Measurements from ENCODE around the gene ANKS3.
A peak's percentile ranks its signal among the peaks of the same experiment; 100 is the strongest.
"Not testable (repeated sequence)": the region's sequence is repeated elsewhere in the genome, so short reads cannot be mapped to it uniquely, and the experiment has no call there.

Gene ANKS3

GRCh38 chr16:4754865-4755264, 20.8 kb upstream of the ANKS3 start:
- no peak for DNase-seq

- DNase-seq, result no peak
Measured at GRCh38 chr16:4753227-4753626, 19.2 kb upstream of the ANKS3 start.

GRCh38 chr16:4752351-4753100, 18.5 kb upstream of the ANKS3 start:
- DNase-seq, result no peak

- DNase-seq, result no peak
Measured at GRCh38 chr16:4750896-4751295, 16.8 kb upstream of the ANKS3 start.

DNA sequence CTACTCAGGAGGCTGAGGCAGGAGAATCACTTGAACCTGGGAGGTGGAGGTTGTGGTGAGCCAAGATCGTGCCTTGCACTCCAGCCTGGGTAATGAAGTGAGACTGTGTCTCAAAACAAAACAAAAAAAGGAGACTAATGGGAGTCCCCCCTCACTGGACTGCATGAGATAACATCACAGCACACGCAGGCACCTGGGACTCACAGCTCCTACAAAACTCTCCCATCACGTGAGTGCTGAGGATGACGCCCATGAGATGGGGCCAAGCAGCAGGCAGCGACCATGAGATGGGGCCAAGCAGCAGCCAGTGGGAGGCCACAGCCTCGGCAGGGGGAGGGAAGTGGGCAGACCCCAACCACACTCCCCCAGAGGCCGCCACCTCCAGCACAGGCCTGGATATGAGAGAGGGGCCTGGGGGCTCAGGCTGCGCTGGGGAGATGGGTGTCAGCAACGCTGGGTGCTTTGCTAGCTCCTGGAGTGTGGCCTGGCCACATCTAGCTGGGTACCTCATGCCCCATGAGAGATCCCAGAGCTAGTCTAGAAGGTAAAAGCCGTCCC, 15.7 kb upstream of the ANKS3 start:
- no peak for DNase-seq

DNA sequence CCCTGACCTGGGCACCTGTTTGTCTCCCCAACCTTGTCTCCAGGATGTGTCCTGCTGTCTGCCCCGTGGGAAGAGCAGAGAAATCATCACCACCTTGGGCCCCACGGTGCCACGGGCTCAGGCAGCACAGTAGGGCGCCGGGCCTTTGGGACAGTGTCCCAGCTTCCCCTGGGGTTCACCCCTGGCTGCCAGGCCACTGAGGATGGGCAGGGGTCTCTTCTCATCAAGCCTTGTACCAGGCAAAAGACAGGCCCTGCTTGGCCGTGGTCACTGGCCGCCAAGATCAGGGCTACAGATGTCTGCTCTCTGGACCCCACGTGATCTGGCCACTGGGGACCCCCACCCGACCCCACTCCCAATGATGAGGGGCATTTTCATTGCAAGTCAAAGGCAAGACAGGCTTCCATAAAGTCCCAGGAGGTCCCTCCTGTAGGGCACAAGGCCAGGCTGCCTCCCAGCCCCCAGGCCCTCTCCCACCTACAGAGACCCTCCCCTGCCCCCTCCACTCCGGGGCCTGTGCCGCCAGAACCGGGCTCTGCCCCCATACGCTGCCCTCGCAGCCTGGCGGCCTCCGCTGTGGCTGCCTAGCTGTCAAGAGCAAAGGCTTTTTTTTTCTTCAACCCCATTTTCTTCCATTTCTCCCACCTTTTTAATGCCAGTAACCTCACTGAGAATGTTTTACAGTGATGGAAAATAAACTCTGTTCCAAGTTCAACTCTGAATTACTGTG, 14.8 kb upstream of the ANKS3 start:
- no peak for DNase-seq

DNA sequence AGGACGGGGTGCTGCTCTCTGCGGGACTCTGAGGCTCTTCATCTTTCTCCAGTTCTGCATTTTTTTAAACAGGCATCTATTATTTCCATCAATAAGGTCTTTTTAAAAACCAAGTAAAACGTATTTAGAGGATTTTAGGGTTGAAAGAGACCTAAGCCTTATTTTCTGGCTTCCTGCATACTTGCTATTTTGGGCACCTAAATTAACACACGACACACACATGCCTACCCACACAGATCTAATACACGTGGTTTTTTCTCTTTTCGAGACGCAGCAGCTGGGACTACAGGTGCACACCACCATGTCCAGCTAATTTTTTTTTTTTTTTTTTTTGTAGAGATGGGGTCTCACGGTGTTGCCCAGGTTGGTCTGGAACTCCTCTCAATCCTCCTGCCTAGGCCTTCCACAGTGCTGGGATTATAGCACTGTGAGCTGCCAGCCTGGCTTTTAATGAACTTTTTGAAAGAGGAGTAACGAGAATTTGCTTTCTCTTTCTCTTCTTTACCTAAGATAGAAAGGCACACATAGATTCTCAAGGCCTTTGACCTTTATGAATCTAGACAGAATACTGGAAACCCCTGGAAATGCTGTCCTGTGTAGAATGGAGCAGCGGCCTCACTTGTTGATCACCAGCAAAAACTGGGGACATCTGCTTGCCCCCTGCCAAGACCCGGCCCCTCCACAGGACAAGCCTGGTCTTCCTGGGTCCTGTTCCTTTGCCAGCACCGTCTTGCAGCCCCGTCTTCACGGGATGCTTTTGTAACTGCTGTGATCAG, 14.0 kb upstream of the ANKS3 start:
- no peak for DNase-seq

GRCh38 chr16:4746991-4747574, 13.0 kb upstream of the ANKS3 start:
- DNase-seq, result no peak

GRCh38 chr16:4746215-4746614, 12.1 kb upstream of the ANKS3 start:
- no peak for DNase-seq

GRCh38 chr16:4745274-4745569, 11.2 kb upstream of the ANKS3 start:
- no peak for DNase-seq

DNA sequence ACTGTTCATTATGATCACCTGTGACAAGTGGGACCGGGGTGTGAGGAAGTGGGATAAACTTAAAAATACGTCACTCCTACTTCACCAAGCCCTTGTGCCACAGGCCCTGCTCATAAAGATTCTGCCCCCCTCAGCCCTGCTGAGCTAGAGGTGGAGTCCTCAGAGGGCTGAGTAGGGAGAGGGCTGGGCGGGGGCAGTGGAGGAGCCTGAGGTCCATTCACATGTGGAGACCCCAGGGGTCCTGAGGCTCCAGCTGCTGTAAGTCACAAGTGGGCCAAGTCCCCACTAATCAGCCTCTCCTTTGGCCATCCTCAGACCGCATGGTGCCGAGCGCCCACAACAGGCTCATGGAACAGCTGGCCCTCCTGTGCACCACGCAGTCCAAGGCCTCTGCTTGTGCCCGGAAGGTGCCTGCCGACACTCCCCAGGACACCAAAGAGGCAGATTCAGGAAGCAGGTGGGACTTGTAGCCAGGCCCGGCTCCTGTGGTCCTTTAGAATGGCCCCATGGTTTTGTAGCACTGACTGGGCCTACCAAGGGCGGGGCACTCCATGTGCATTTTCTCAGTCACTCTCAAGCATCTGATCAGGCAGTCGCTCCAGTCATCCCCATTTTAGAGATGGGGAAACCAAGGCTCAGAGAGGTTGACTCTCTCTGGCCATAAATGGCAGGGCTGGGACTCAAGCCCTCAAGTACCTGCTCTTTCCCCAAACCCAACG, 10.6 kb upstream of the ANKS3 start:
- DNase-seq, result no peak

- DNase-seq, result peak in 1 of 2 experiments; percentile 38
Measured at GRCh38 chr16:4743226-4743878, 9.3 kb upstream of the ANKS3 start.

- not testable (repeated sequence) for DNase-seq
Measured at GRCh38 chr16:4738370-4738769, 4.3 kb upstream of the ANKS3 start.

DNA sequence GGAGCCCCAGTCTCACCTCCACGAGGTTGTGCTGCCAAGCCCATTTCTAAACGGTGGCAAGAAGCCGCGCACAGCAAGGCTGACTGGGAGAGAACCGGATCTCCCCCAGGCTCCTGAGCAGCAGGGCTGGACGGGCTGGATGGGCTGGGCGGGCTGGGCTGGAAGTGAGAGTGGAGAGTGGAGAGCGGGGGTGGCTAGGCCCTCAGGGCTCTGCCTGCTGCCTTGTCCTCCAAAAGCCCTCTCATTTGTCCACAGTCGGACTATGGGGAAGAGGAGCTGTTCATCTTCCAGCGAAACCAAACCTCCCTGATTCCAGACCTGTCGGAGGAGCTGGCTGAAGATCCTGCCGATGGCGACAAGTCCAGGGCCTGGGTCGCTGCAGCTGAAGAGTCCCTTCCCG, 3.5 kb upstream of the ANKS3 start:
- no peak for DNase-seq

DNA sequence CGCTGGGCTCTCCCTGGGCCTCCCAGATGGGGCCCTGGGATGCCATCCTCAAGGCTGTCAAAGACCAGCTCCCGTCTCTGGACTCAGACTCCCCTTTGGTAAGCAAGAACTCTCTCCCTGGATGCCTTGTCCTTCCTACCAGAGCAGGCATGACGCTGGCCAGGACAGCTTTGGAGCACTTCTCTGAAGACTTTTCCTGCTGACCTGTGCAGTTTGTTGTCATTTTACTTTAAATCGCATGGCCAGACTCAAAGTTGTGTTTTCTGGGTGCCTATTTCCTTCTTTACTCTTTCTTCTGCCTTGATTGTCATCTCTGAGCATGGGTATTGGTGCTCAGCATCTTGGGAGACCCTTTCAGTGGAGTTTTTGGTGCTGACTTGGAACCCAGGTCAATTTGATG, 2.5 kb upstream of the ANKS3 start:
- DNase-seq, result no peak

DNA sequence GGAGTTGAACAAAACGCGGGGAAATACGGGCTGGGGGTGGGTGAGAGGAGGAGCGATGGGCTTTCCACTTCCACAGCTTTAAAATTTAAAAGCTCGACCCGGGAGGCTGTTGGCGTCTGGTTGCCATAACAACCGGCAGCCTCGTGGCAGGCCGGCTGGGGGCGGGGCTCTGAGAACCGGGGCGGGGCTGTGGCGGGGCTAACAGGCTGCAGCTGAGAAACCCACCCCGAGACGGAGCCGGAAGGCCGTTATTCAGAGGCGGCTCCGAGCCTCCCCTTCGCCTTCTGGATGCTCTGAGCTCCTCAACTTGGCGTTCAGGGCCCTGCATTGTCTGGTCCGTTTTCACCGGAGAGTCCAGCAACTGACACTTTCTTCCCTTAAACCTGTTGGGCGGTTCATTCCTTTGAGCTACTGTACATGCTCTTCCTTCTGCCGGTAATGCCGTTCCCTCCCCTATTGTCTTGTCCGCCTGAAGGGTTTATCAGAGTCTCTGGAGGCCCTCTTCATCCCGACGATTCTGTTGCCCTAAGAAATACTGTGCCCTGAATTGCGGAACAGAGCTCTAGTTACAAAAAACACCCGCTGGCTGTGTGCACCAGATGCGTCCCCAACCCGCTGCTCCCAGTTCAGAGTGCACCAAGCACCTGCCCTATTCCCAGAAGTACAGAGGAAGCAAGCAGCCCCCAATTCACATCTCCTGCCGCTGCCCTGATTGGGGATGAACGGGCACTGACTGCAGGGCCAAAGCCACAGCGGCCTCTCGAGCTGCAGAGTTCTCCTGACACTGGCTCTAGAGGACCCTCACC, 862 bp upstream of the ANKS3 start:
- DNase-seq, result peak in 1 of 2 experiments; percentile 81

DNA sequence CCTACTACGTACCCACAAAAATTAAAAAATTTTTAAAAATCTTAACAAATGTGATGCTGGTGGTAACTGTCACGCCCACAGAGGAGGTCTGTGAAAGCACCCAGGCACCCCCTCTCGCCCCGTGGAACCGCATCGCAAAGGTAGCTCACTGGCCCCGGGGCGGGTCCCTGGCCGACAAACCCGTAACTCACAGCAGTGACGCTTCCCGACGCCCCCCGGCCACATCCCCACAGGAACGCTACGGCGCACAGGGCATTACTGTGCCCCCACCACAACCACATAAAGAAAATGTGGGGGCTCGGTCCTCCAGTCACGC, 366 bp downstream of the ANKS3 start:
- peak in 1 of 2 experiments; percentile 21 for DNase-seq

DNA sequence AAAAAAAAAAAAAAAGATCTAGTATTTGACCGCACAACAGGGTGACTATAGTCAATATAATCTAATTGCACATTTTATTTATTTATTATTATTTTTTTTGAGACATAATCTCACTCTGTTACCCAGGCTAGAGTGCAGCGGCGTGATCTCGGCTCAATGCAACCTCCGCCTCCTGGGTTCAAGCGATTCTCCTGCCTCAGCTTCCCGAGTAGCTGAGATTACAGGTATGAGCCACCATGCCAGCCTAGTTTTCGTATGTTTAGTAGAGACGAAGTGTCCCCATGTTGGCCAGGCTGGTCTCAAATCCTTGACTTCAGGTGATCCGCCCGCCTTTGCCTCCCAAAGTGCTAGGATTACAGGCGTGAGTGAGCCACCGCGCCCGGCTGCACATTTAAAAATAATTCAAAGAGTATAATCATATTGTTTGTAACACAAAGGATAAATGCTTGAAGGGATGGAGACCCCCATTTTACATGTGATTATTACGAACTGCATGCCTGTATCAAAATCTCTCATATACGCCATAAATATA, 794 bp downstream of the ANKS3 start:
- no peak for DNase-seq

- DNase-seq, result no peak
Measured at GRCh38 chr16:4729876-4730275, 4.2 kb downstream of the ANKS3 start.

GRCh38 chr16:4728676-4729075, 5.4 kb downstream of the ANKS3 start:
- DNase-seq, result no peak

DNA sequence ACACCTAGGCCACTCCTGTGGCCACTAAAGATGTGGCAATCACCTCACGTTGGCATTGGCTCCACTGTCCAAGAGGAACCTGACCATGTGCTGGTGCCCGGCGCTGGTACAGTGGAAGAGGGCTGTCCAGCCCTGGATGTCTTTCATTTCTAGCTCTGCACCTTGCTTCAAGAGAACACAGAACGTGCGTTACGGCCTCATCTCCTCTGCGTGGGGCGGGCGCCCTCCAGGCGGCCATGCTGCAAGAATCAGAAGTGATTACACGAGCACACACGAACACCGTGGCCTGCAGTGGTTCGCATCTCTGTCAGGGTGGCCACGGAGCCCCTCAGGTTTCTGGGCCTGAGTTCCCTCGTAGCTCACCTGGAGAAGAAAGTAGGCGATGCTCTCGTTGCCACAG, 7.5 kb downstream of the ANKS3 start:
- DNase-seq, result no peak
